GM23338 (cell line): ENCODE data around the gene EZH2. TPM values are rescaled to one million over a fixed set of nuclear protein-coding genes. Genes with fewer than 3 reads are reported as not detected.
A peak's percentile ranks its signal among the peaks of the same experiment; 100 is the strongest.

Experiments used
- ATAC-seq: fragments of 200-7000 bp; cut with Tn5 transposase; 3 replicates; pipeline ENCODE4 v1.9.1; 2020
- DNase-seq: peaks from one replicate; pipeline ENCODE4 v3.0.0-alpha.2; 2015; ENCODE audit warnings: low spot score
- H2AFZ ChIP-seq: fragments of 200-600 bp; sonication (generic); 2 replicates; pipeline ENCODE4 v1.8.0; 2016; ENCODE audit warnings: antibody characterized with exemption, mild to moderate bottlenecking, moderate library complexity
- H3F3A ChIP-seq: fragments of 200-600 bp; sonication (generic); replicated peaks from 2 replicates; pipeline ENCODE4 v1.8.0; 2017; ENCODE audit warnings: antibody characterized with exemption, mixed run types, low read depth
- H3K27ac ChIP-seq: fragments of 200-600 bp; sonication (generic); 2 replicates; pipeline ENCODE4 v1.6.1; 2016; ENCODE audit warnings: low read depth
- H3K27me3 ChIP-seq: fragments of 200-600 bp; sonication (generic); 2 replicates; pipeline ENCODE4 v1.8.0; 2016; ENCODE audit warnings: mild to moderate bottlenecking, mixed run types, moderate library complexity; ENCODE audit not compliant: insufficient read depth
- H3K36me3 ChIP-seq: fragments of 200-600 bp; sonication (generic); 2 replicates; pipeline ENCODE4 v1.8.0; 2016; ENCODE audit warnings: mild to moderate bottlenecking; ENCODE audit not compliant: insufficient read depth
- H3K4me1 ChIP-seq: fragments of 200-600 bp; sonication (generic); 2 replicates; pipeline ENCODE4 v1.8.0; 2016; ENCODE audit warnings: mild to moderate bottlenecking, moderate library complexity; ENCODE audit not compliant: insufficient read depth
- H3K4me2 ChIP-seq: fragments of 200-600 bp; sonication (generic); 2 replicates; pipeline ENCODE4 v1.7.1; 2017; ENCODE audit warnings: mixed run types
- H3K4me3 ChIP-seq: fragments of 200-600 bp; sonication (generic); 2 replicates; pipeline ENCODE4 v1.6.1; 2016; ENCODE audit warnings: mixed run types
- H3K79me2 ChIP-seq: fragments of 200-600 bp; sonication (generic); replicated peaks from 2 replicates; pipeline ENCODE4 v1.8.0; 2017; ENCODE audit warnings: mild to moderate bottlenecking; ENCODE audit not compliant: insufficient read depth
- H3K9me2 ChIP-seq: fragments of 200-600 bp; sonication (generic); 2 replicates; pipeline ENCODE4 v1.8.0; 2017; ENCODE audit not compliant: insufficient read depth
- H4K20me1 ChIP-seq: fragments of 200-600 bp; sonication (generic); replicated peaks from 2 replicates; pipeline ENCODE4 v1.8.0; 2017; ENCODE audit warnings: mild to moderate bottlenecking; ENCODE audit not compliant: insufficient read depth
- H3K27ac Mint-ChIP-seq: 2 replicates; pipeline ENCODE4 v1.8.0; 2020; ENCODE audit warnings: inconsistent platforms, mild to moderate bottlenecking, moderate library complexity, mixed read lengths
- H3K27me3 Mint-ChIP-seq: 3 replicates; pipeline ENCODE4 v1.8.0; 2022; ENCODE audit warnings: low read depth, mild to moderate bottlenecking, moderate library complexity, mixed read lengths, inconsistent platforms; ENCODE audit not compliant: insufficient read depth, poor library complexity
- H3K36me3 Mint-ChIP-seq: 3 replicates; pipeline ENCODE4 v1.8.0; 2021; ENCODE audit warnings: low read depth, mild to moderate bottlenecking, inconsistent platforms, moderate library complexity, mixed read lengths
- H3K4me1 Mint-ChIP-seq: 3 replicates; pipeline ENCODE4 v1.8.0; 2020; ENCODE audit warnings: mild to moderate bottlenecking, inconsistent platforms, mixed read lengths
- H3K4me3 Mint-ChIP-seq: 3 replicates; pipeline ENCODE4 v1.8.0; 2021; ENCODE audit warnings: moderate library complexity, mild to moderate bottlenecking, inconsistent platforms, mixed read lengths
- H3K9me3 Mint-ChIP-seq: 3 replicates; pipeline ENCODE4 v1.8.0; 2020; ENCODE audit warnings: moderate library complexity, mild to moderate bottlenecking, inconsistent platforms, mixed read lengths
- CREB1 ChIP-seq: fragments of 250-450 bp; sonication (Bioruptor Pico); IDR thresholded peaks from 2 replicates; pipeline ENCODE4 v1.5.0; 2020; ENCODE audit warnings: low read depth, mild to moderate bottlenecking, moderate library complexity
- EZH2phosphoT487 ChIP-seq: fragments of 200-600 bp; sonication (generic); IDR thresholded peaks from one replicate; pipeline ENCODE4 v1.8.1; 2018; ENCODE audit warnings: antibody characterized with exemption; ENCODE audit not compliant: unreplicated experiment
- JUNB ChIP-seq: IDR thresholded peaks from one replicate; pipeline ENCODE4 v1.6.1; 2016; ENCODE audit warnings: antibody characterized with exemption; ENCODE audit not compliant: unreplicated experiment
- NANOG ChIP-seq: IDR thresholded peaks from 2 replicates; pipeline ENCODE4 v1.6.1; 2016; ENCODE audit warnings: antibody characterized with exemption, borderline replicate concordance
- POLR2AphosphoS5 ChIP-seq: IDR thresholded peaks from 2 replicates; pipeline ENCODE4 v1.6.1; 2016; ENCODE audit warnings: antibody characterized with exemption, low read depth
- STAT1 ChIP-seq: IDR thresholded peaks from one replicate; pipeline ENCODE4 v1.6.1; 2016; ENCODE audit warnings: antibody characterized with exemption; ENCODE audit not compliant: unreplicated experiment
- ZNF114 ChIP-seq: fragments of 250-450 bp; sonication (Bioruptor Pico); IDR thresholded peaks from 2 replicates; pipeline ENCODE4 v1.5.0; 2020; ENCODE audit warnings: mild to moderate bottlenecking, moderate library complexity
- ZNF331 ChIP-seq: fragments of 250-450 bp; sonication (Bioruptor Pico); IDR thresholded peaks from 2 replicates; pipeline ENCODE4 v1.5.0; 2020; ENCODE audit warnings: low read depth, mild to moderate bottlenecking, moderate library complexity
- polyA plus RNA-seq: library from polyadenylated mRNA; unstranded; fragments of >200 nt; fragmentation: Nextera tagmentation; extraction: Ambion mirVana; gene quantifications from 2 replicates; pipeline ENCODE4 v1.2.1, GENCODE V29; 2016
- total RNA-seq: library from RNA; depleted of rRNA; stranded (reverse); fragments of >200 nt; shearing (Covaris generic); gene quantifications from 2 replicates; pipeline ENCODE4 v1.2.3, GENCODE V29; 2014
- TF ChIP-seq, protein P1 (sequence below): IDR thresholded peaks from 2 replicates; pipeline ENCODE4 v1.6.1; 2016; ENCODE audit warnings: antibody characterized with exemption
- TF ChIP-seq, protein P2 (sequence below): IDR thresholded peaks from one replicate; pipeline ENCODE4 v1.6.1; 2018; ENCODE audit warnings: antibody characterized with exemption; ENCODE audit not compliant: unreplicated experiment
- TF ChIP-seq, protein P3 (sequence below): fragments of 250-450 bp; sonication (Bioruptor Pico); IDR thresholded peaks from 2 replicates; pipeline ENCODE4 v1.5.0; 2020; ENCODE audit warnings: mild to moderate bottlenecking, moderate library complexity
- TF ChIP-seq, protein P4 (sequence below), 2 experiments: fragments of 200-600 bp in 1 of 2; sonication (generic) in 1 of 2; conservative IDR thresholded peaks; 2 replicates each; pipeline versions ENCODE4 v1.5.1 to v1.6.1; 2016 to 2017; ENCODE audit warnings: antibody characterized with exemption in 2 of 2, low read depth in 2 of 2, mild to moderate bottlenecking in 2 of 2, moderate library complexity in 1 of 2

EZH2 gene
- total and polyA plus RNA-seq, 2 experiments from 2014 or later: 33.9 to 38.6 TPM

DNA sequence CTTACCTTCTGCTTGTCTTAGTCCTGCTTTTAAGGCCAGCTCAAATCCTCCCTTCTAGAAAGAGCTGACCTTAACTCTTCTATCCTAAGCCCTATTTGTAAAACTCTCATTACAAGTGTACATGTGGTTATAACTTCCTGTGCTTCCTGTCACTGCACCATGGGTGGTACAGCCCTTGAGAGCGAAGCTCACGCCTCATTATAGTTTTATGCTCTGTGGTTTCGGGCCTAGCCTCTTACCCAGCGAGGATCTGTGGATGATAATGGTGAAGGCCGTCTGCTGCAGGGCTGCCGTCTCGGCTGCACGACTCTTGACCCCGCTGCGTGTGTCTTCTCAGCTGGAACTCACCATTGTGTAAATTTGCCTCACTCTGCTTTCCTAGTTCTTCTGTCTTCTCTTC is 110.8 kb downstream of the EZH2 start (continued):
- TF ChIP-seq ZNF114 (CRISPR knock-in tag) (no peak), NANOG (no peak), JUNB (no peak), CREB1 (no peak), STAT1 (no peak)

DNA sequence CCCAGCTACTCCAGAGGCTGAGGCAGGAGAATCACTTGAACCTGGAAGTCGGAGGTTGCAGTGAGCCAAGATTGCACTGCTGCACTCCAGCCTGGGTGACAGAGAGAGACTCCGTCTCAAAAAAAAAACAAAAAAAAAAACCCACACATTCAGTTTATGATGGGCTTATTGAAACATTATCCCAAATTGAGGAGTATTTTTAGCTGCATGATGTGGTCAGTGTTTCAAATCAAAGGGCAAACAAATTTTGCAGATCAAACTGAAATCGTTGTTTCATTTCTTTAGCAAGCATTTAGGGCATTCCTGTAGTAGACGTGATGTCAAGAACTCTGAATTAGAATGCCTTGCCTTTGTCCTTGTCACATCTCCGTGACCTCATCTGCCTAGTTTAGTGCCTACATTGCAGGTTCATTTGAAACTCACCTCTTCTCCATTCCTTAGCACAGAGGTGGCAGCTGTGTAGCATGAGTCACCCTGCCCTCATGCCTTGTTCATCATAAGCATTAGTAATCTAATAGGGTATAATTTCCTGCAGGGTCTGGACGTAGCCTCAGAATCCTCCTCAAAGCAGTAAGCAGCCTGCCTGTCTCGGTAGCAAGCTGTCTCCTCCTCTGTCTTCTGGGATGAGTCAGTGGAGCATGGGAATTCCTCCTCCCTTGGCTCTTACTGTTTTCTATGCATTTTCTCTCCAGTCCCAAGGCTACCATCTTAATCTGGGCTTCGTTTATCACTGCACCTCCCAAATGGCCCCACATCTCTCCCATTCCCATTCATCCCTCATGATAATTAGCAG is 111.6 kb downstream of the EZH2 start:
- ATAC-seq (no peak; the same call in 2 of the 3 replicates), DNase-seq (no peak)
- no peak overlapping the region for H3K27ac ChIP-seq
- H3K27me3 ChIP-seq: no peaks in the 10 kb centered on the region
- no peak overlapping the region for H3K4me3 Mint-ChIP-seq
- no peak overlapping the region for H2AFZ ChIP-seq
- no peak overlapping the region for H3K4me3 ChIP-seq
- peaks cover 28% of the 10 kb centered on the region for H3K4me1 ChIP-seq
- no peaks in the 10 kb centered on the region for H3K9me3 Mint-ChIP-seq
- no peak overlapping the region for H3K4me2 ChIP-seq
- H4K20me1 ChIP-seq: no peaks in the 10 kb centered on the region
- H3K27me3 Mint-ChIP-seq: peaks cover 5% of the 10 kb centered on the region
- H3K36me3 Mint-ChIP-seq: peaks cover 51% of the 10 kb centered on the region
- H3K79me2 ChIP-seq: peaks cover 10% of the 10 kb centered on the region
- H3K9me2 ChIP-seq: no peaks in the 10 kb centered on the region
- H3K4me1 Mint-ChIP-seq: peaks cover 43% of the 10 kb centered on the region
- H3F3A ChIP-seq: no peaks in the 10 kb centered on the region
- H3K27ac Mint-ChIP-seq: peak overlapping the region; percentile 73
- peaks cover 5% of the 10 kb centered on the region; the same call in 1 of the 2 replicates for H3K36me3 ChIP-seq
- TF ChIP-seq JUNB (no peak), STAT1 (no peak), CREB1 (no peak), EZH2phosphoT487 (no peak), ZNF114 (CRISPR knock-in tag) (no peak), NANOG (no peak), ZNF331 (CRISPR knock-in tag) (no peak), POLR2AphosphoS5 (no peak)
- TF ChIP-seq, protein P1, sequence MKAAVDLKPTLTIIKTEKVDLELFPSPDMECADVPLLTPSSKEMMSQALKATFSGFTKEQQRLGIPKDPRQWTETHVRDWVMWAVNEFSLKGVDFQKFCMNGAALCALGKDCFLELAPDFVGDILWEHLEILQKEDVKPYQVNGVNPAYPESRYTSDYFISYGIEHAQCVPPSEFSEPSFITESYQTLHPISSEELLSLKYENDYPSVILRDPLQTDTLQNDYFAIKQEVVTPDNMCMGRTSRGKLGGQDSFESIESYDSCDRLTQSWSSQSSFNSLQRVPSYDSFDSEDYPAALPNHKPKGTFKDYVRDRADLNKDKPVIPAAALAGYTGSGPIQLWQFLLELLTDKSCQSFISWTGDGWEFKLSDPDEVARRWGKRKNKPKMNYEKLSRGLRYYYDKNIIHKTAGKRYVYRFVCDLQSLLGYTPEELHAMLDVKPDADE: no peak
- TF ChIP-seq, protein P2, sequence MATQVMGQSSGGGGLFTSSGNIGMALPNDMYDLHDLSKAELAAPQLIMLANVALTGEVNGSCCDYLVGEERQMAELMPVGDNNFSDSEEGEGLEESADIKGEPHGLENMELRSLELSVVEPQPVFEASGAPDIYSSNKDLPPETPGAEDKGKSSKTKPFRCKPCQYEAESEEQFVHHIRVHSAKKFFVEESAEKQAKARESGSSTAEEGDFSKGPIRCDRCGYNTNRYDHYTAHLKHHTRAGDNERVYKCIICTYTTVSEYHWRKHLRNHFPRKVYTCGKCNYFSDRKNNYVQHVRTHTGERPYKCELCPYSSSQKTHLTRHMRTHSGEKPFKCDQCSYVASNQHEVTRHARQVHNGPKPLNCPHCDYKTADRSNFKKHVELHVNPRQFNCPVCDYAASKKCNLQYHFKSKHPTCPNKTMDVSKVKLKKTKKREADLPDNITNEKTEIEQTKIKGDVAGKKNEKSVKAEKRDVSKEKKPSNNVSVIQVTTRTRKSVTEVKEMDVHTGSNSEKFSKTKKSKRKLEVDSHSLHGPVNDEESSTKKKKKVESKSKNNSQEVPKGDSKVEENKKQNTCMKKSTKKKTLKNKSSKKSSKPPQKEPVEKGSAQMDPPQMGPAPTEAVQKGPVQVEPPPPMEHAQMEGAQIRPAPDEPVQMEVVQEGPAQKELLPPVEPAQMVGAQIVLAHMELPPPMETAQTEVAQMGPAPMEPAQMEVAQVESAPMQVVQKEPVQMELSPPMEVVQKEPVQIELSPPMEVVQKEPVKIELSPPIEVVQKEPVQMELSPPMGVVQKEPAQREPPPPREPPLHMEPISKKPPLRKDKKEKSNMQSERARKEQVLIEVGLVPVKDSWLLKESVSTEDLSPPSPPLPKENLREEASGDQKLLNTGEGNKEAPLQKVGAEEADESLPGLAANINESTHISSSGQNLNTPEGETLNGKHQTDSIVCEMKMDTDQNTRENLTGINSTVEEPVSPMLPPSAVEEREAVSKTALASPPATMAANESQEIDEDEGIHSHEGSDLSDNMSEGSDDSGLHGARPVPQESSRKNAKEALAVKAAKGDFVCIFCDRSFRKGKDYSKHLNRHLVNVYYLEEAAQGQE: no peak
- TF ChIP-seq, protein P3, sequence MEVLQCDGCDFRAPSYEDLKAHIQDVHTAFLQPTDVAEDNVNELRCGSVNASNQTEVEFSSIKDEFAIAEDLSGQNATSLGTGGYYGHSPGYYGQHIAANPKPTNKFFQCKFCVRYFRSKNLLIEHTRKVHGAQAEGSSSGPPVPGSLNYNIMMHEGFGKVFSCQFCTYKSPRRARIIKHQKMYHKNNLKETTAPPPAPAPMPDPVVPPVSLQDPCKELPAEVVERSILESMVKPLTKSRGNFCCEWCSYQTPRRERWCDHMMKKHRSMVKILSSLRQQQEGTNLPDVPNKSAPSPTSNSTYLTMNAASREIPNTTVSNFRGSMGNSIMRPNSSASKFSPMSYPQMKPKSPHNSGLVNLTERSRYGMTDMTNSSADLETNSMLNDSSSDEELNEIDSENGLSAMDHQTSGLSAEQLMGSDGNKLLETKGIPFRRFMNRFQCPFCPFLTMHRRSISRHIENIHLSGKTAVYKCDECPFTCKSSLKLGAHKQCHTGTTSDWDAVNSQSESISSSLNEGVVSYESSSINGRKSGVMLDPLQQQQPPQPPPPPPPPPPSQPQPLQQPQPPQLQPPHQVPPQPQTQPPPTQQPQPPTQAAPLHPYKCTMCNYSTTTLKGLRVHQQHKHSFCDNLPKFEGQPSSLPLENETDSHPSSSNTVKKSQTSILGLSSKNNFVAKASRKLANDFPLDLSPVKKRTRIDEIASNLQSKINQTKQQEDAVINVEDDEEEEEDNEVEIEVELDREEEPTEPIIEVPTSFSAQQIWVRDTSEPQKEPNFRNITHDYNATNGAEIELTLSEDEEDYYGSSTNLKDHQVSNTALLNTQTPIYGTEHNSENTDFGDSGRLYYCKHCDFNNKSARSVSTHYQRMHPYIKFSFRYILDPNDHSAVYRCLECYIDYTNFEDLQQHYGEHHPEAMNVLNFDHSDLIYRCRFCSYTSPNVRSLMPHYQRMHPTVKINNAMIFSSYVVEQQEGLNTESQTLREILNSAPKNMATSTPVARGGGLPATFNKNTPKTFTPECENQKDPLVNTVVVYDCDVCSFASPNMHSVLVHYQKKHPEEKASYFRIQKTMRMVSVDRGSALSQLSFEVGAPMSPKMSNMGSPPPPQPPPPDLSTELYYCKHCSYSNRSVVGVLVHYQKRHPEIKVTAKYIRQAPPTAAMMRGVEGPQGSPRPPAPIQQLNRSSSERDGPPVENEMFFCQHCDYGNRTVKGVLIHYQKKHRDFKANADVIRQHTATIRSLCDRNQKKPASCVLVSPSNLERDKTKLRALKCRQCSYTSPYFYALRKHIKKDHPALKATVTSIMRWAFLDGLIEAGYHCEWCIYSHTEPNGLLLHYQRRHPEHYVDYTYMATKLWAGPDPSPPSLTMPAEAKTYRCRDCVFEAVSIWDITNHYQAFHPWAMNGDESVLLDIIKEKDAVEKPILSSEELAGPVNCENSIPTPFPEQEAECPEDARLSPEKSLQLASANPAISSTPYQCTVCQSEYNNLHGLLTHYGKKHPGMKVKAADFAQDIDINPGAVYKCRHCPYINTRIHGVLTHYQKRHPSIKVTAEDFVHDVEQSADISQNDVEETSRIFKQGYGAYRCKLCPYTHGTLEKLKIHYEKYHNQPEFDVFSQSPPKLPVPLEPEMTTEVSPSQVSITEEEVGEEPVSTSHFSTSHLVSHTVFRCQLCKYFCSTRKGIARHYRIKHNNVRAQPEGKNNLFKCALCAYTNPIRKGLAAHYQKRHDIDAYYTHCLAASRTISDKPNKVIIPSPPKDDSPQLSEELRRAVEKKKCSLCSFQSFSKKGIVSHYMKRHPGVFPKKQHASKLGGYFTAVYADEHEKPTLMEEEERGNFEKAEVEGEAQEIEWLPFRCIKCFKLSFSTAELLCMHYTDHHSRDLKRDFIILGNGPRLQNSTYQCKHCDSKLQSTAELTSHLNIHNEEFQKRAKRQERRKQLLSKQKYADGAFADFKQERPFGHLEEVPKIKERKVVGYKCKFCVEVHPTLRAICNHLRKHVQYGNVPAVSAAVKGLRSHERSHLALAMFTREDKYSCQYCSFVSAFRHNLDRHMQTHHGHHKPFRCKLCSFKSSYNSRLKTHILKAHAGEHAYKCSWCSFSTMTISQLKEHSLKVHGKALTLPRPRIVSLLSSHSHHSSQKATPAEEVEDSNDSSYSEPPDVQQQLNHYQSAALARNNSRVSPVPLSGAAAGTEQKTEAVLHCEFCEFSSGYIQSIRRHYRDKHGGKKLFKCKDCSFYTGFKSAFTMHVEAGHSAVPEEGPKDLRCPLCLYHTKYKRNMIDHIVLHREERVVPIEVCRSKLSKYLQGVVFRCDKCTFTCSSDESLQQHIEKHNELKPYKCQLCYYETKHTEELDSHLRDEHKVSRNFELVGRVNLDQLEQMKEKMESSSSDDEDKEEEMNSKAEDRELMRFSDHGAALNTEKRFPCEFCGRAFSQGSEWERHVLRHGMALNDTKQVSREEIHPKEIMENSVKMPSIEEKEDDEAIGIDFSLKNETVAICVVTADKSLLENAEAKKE: no peak
- TF ChIP-seq, protein P4, sequence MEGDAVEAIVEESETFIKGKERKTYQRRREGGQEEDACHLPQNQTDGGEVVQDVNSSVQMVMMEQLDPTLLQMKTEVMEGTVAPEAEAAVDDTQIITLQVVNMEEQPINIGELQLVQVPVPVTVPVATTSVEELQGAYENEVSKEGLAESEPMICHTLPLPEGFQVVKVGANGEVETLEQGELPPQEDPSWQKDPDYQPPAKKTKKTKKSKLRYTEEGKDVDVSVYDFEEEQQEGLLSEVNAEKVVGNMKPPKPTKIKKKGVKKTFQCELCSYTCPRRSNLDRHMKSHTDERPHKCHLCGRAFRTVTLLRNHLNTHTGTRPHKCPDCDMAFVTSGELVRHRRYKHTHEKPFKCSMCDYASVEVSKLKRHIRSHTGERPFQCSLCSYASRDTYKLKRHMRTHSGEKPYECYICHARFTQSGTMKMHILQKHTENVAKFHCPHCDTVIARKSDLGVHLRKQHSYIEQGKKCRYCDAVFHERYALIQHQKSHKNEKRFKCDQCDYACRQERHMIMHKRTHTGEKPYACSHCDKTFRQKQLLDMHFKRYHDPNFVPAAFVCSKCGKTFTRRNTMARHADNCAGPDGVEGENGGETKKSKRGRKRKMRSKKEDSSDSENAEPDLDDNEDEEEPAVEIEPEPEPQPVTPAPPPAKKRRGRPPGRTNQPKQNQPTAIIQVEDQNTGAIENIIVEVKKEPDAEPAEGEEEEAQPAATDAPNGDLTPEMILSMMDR (conservative IDR thresholded peaks at IDR 0.05; ENCODE audit: low read depth in 2 of 2): no peak
